HL-60/S4 treated with phorbol 12-myristate 13-acetate at 8.2 ng/mL for 4 days and 3 days (cell line): ENCODE data around the gene BUD13.

ENCODE experiments used
- in situ Hi-C: fragments of 300-500 bp; cut with MboI; formaldehyde crosslinking; loops from 2 replicates; pipeline ENCODE4 v1.15.0; 2022; ENCODE audit warnings: low sequenced_read_pairs

The BUD13 gene

GRCh38 chr11:116721988-116722387 is 50.8 kb downstream of the BUD13 start:
- in situ Hi-C loops: no loop called here

GRCh38 chr11:116720895-116721294 is 51.9 kb downstream of the BUD13 start:
- in situ Hi-C loops: no loop called here

GRCh38 chr11:116718955-116719501 is 53.8 kb downstream of the BUD13 start:
- in situ Hi-C loops: no loop called here

- in situ Hi-C loops: no loop called here
Observed at GRCh38 chr11:116716621-116717020, 56.2 kb downstream of the BUD13 start.

GRCh38 chr11:116715383-116715782 is 57.4 kb downstream of the BUD13 start:
- in situ Hi-C loops: no loop called here

GRCh38 chr11:116714902-116715301 is 57.9 kb downstream of the BUD13 start:
- in situ Hi-C loops: no loop called here

GRCh38 chr11:116712428-116712827 is 60.4 kb downstream of the BUD13 start:
- in situ Hi-C loops: no loop called here

GRCh38 chr11:116710762-116711161 is 62.0 kb downstream of the BUD13 start:
- in situ Hi-C loops: no loop called here

- in situ Hi-C loops: no loop called here
Observed at GRCh38 chr11:116710001-116710674, 62.6 kb downstream of the BUD13 start.

- in situ Hi-C loops: no loop called here
Observed at GRCh38 chr11:116707746-116708145, 65.0 kb downstream of the BUD13 start.

- in situ Hi-C loops: no loop called here
Observed at GRCh38 chr11:116707161-116707629, 65.6 kb downstream of the BUD13 start.

- in situ Hi-C loops: no loop called here
Observed at GRCh38 chr11:116703421-116703820, 69.4 kb downstream of the BUD13 start.

- in situ Hi-C loops: no loop called here
Observed at GRCh38 chr11:116702772-116703385, 69.9 kb downstream of the BUD13 start.

GRCh38 chr11:116701876-116702275 is 70.9 kb downstream of the BUD13 start:
- in situ Hi-C loops: no loop called here

- in situ Hi-C loops: no loop called here
Observed at GRCh38 chr11:116701297-116701801, 71.4 kb downstream of the BUD13 start.

GRCh38 chr11:116700586-116701220 is 72.1 kb downstream of the BUD13 start:
- in situ Hi-C loops: no loop called here
